Adrenal gland (tissue), 12 donors: ENCODE results near the gene OPCML. TPM values are rescaled to one million over a fixed set of nuclear protein-coding genes. Genes with fewer than 3 reads are reported as not detected.

Source experiments
- DNase-seq, 7 donors: peaks; one replicate each; pipeline ENCODE4 v3.0.0-alpha.2; 2019 to 2020
- H3K27ac ChIP-seq, 5 donors: fragments of 200-600 bp; sonication (generic) in 4 of 5; 1 replicate in 3 of 5; 2 replicates in 2 of 5; pipeline versions ENCODE4 v1.5.1 to v1.8.0; 2016 to 2020; ENCODE audit warnings: mild to moderate bottlenecking in 1 of 5
- H3K27me3 ChIP-seq: fragments of 200-600 bp; 2 replicates; pipeline ENCODE4 v1.8.0; 2021
- H3K36me3 ChIP-seq, 2 donors: fragments of 200-600 bp; replicated peaks in 1 of 2; 1 replicate in 1 of 2; 2 replicates in 1 of 2; pipeline versions ENCODE4 v1.5.1 to v1.8.0; 2018 to 2022
- H3K4me1 ChIP-seq, 2 donors: fragments of 200-600 bp; replicated peaks in 1 of 2; 1 replicate in 1 of 2; 2 replicates in 1 of 2; pipeline versions ENCODE4 v1.5.1 to v1.8.0; 2018 to 2021
- H3K4me3 ChIP-seq, 4 donors: fragments of 200-600 bp; sonication (generic) in 3 of 4; one replicate each; pipeline ENCODE4 v1.5.1; 2016 to 2018
- H3K9me3 ChIP-seq, 3 donors: fragments of 200-600 bp; sonication (generic) in 1 of 3; replicated peaks in 1 of 3; 1 replicate in 2 of 3; 2 replicates in 1 of 3; pipeline versions ENCODE4 v1.5.1 to v1.8.0; 2016 to 2021
- POLR2A ChIP-seq, 2 donors: fragments of 450-650 bp; IDR thresholded peaks; one replicate each; pipeline ENCODE4 v1.6.1; 2017; ENCODE audit warnings: antibody characterized with exemption in 2 of 2, mild to moderate bottlenecking in 2 of 2, moderate library complexity in 1 of 2
- WGBS, 4 donors: extraction: QIAGEN DNeasy Blood & Tissue Kit in 2 of 4; methylation state at CpG; one replicate each; pipeline versions ENCODE4 v1.1.5 to v1.1.7; 2013 to 2017; 5-methylcytosine and 5-hydroxymethylcytosine counted together
- intact Hi-C, 2 donors: fragments of 100-400 bp; cut with DNase I; formaldehyde crosslinking; loops; one replicate each; pipeline versions ENCODE4 v1.14.1 to v1.15.0; 2022 to 2023
- polyA plus RNA-seq, 3 donors: library from polyadenylated mRNA; stranded (reverse); fragments of 200-250 nt in 2 of 3; fragments of 350-450 nt in 1 of 3; fragmentation: Illumina TruSeq in 1 of 3; extraction: RNeasy Lipid Tissue Mini Kit (QIAGEN cat#74804) in 1 of 3; gene quantifications; one replicate each; pipeline ENCODE4 v1.2.3, GENCODE V29; 2013 to 2014
- total RNA-seq, 9 donors: library from RNA; depleted of rRNA in 4 of 9; stranded (reverse); fragments of >200 nt in 4 of 9; fragments of 120-200 nt in 1 of 9; fragmentation: NEBNext Ultra II Directional in 1 of 9; extraction: Animal tissue kit (Norgen Biotek cat#: 25700) in 1 of 9; gene quantifications; one replicate each; pipeline versions ENCODE4 v1.1.0 to v1.2.4, GENCODE V29; 2013 to 2023
- TF ChIP-seq, protein P1 (sequence below), 6 experiments: fragments of 450-650 bp in 4 of 6; fragments of 200-600 bp in 2 of 6; sonication (generic) in 1 of 6; IDR thresholded peaks; 1 replicate in 5 of 6; 2 replicates in 1 of 6; pipeline versions ENCODE4 v1.5.1 to v1.8.0; 2016 to 2021; ENCODE audit warnings: antibody characterized with exemption in 6 of 6, mild to moderate bottlenecking in 2 of 6, moderate library complexity in 1 of 6
- donor health status: healthy with polysubstance abuse.
- donor health status: Bipolar disorder and iron deficiency.
- donor health status: DM: yes; HTN: yes; CAD: no.
- donor health status: DM: no; HTN: no; CAD: no.
- donor health status: DM: no; HTN: no; CAD: no.
- donor health status: DM: yes; HTN: yes; CAD: no.

Gene OPCML
- total and polyA plus RNA-seq, 12 donors: 0.10 to 5.5 (median 0.72) TPM; not detected in 5

DNA sequence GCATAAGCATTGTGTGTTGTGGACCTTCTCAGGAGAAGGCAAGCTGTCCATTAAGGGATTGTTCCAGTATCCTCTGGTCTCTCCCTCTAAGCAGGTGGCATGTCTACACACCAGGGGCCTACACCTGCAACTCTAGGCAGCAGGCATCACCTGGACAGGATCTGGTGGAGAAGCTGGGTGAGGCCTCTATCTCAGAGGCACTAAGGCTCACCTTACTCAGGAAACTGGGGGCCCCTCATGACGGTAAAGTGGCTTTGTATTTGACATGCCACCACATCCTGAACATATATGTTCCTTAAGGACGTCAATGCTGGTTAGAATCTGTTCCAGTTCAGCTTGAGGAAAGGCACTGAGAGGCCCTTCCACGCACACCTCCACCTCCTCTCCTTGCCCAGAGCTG lies 891.3 kb downstream of the OPCML start:
- no peak for DNase-seq
- 74 to 84% (median 75%) methylated on average over 3 of the region's 3 CpGs for WGBS, 4 donors
- H3K27ac ChIP-seq: no peak overlapping the region
- intact Hi-C loops: no loop called here
- H3K4me1 ChIP-seq: no peaks in the 10 kb centered on the region
- no peaks in the 10 kb centered on the region for H3K27me3 ChIP-seq
- H3K9me3 ChIP-seq: no peaks in the 10 kb centered on the region
- no peak overlapping the region for H3K4me3 ChIP-seq
- H3K36me3 ChIP-seq: no peaks in the 10 kb centered on the region
- no peak for TF ChIP-seq POLR2A (IDR thresholded peaks at IDR 0.05)
- TF ChIP-seq, protein P1, sequence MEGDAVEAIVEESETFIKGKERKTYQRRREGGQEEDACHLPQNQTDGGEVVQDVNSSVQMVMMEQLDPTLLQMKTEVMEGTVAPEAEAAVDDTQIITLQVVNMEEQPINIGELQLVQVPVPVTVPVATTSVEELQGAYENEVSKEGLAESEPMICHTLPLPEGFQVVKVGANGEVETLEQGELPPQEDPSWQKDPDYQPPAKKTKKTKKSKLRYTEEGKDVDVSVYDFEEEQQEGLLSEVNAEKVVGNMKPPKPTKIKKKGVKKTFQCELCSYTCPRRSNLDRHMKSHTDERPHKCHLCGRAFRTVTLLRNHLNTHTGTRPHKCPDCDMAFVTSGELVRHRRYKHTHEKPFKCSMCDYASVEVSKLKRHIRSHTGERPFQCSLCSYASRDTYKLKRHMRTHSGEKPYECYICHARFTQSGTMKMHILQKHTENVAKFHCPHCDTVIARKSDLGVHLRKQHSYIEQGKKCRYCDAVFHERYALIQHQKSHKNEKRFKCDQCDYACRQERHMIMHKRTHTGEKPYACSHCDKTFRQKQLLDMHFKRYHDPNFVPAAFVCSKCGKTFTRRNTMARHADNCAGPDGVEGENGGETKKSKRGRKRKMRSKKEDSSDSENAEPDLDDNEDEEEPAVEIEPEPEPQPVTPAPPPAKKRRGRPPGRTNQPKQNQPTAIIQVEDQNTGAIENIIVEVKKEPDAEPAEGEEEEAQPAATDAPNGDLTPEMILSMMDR (IDR thresholded peaks at IDR 0.05): no peak

GRCh38 chr11:132639986-132640385 lies 892.3 kb downstream of the OPCML start:
- DNase-seq: no peak
- Histone ChIP-seq H3K9me3 (no peaks in the 10 kb centered on the region), H3K36me3 (no peaks in the 10 kb centered on the region), H3K4me1 (no peaks in the 10 kb centered on the region), H3K4me3 (no peak overlapping the region), H3K27ac (no peak overlapping the region), H3K27me3 (no peaks in the 10 kb centered on the region)
- no peak for TF ChIP-seq POLR2A (IDR thresholded peaks at IDR 0.05)
- TF ChIP-seq, protein P1 (IDR thresholded peaks at IDR 0.05): no peak
- WGBS, 4 donors: 72 to 89% (median 81%) methylated on average over 6 of the region's 6 CpGs
- intact Hi-C loops: no loop called here

GRCh38 chr11:132639403-132639802 lies 892.9 kb downstream of the OPCML start:
- no peak for TF ChIP-seq POLR2A (IDR thresholded peaks at IDR 0.05)
- TF ChIP-seq, protein P1 (IDR thresholded peaks at IDR 0.05): no peak
- Histone ChIP-seq H3K4me1 (no peaks in the 10 kb centered on the region), H3K27me3 (no peaks in the 10 kb centered on the region), H3K36me3 (no peaks in the 10 kb centered on the region), H3K27ac (no peak overlapping the region), H3K9me3 (no peaks in the 10 kb centered on the region), H3K4me3 (no peak overlapping the region)
- intact Hi-C loops: no loop called here
- 61 to 68% (median 63%) methylated on average over 3 of the region's 3 CpGs for WGBS, 4 donors
- DNase-seq: no peak

DNA sequence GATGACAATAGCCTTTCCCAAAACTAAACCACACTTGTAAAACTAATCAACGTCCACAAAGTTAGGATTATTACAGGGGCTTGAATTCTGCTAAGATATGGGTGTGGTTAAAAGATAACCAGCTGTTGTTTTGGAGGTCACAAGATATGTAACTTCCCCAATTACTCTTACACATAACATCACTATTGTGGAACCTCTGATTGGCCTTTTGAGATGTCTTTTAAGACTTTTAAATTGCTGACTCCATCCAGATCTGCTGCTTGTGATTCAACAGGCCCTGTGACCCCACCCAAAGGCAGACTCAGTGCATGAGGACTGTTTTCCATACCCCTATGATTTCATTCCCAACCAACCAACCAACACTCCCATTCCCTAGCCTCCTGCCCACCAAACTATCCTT lies 893.9 kb downstream of the OPCML start:
- intact Hi-C loops: no loop called here
- DNase-seq: no peak
- TF ChIP-seq POLR2A (IDR thresholded peaks at IDR 0.05): no peak
- TF ChIP-seq, protein P1 (IDR thresholded peaks at IDR 0.05): no peak
- Histone ChIP-seq H3K36me3 (no peaks in the 10 kb centered on the region), H3K27me3 (no peaks in the 10 kb centered on the region), H3K4me3 (no peak overlapping the region), H3K27ac (no peak overlapping the region), H3K4me1 (no peaks in the 10 kb centered on the region), H3K9me3 (no peaks in the 10 kb centered on the region)
- WGBS, 4 donors: 46 to 72% (median 52%) methylated on average over 1 of the region's 1 CpG
